ENCODE results near the gene RAB34. TPM values are rescaled to one million over a fixed set of nuclear protein-coding genes. Genes with fewer than 3 reads are reported as not detected.
"Not testable (repeated sequence)": the region's sequence is repeated elsewhere in the genome, so short reads cannot be mapped to it uniquely, and the experiment has no call there.

The RAB34 gene
- total and polyA plus RNA-seq, 8 donors = 35.6 to 101 (median 75.4) TPM

- Histone ChIP-seq H3K9me3 (no peaks in the 10 kb centered on the region), H3K36me3 (peaks cover 26 to 39% (median 38%) of the 10 kb centered on the region in 4 donors), H3K27ac (peak within 1 kb of the TSS; percentile 91 to 99 (median 99)), H3K4me3 (peak within 1 kb of the TSS; percentile 74 to 88 (median 79)), H3K4me1 (peaks cover 39 to 78% (median 75%) of the 10 kb centered on the region in 4 donors), H3K27me3 (no peaks in the 10 kb centered on the region)
- peak; percentile 69 to 91 for DNase-seq
- whole genome bisulfite sequencing, 5 donors = 0 to 1% (median 0%) methylated on average over 24 to 49 of the region's 49 CpGs
- no peak for TF ChIP-seq POLR2AphosphoS5 (IDR thresholded peaks at IDR 0.05)
- intact Hi-C loops (cut with DNase I; ENCODE audit: low total_unique reads) = no loop called here
These were observed 8.6 kb upstream of the RAB34 start, which contains the start of gene TLCD1 for GRCh38 chr17:28726226-28726626. Gene TLCD1, minus strand, starts transcription at chr17:28726233. Its CDS starts 136 bp downstream, at chr17:28726097.

- TF ChIP-seq POLR2A (IDR thresholded peaks at IDR 0.05) (no peak), POLR2AphosphoS5 (IDR thresholded peaks at IDR 0.05) (peak in 2 of 3 donors; percentile 6 to 83), CTCF (IDR thresholded peaks at IDR 0.05) (no peak), EP300 (IDR thresholded peaks at IDR 0.05) (no peak)
- H3K27me3 ChIP-seq = no peaks in the 10 kb centered on the region
- peaks cover 31 to 44% (median 43%) of the 10 kb centered on the region in 4 donors for H3K36me3 ChIP-seq
- H3K9me3 ChIP-seq = no peaks in the 10 kb centered on the region
- peak in 1 of 2 donors; percentile 73 for DNase-seq
- H3K4me1 ChIP-seq = peaks cover 43 to 83% (median 80%) of the 10 kb centered on the region in 4 donors
- WGBS, 5 donors = 0 to 2% (median 2%) methylated on average over 8 to 45 of the region's 45 CpGs
- H3K27ac ChIP-seq = peak overlapping the region; percentile 91 to 99 (median 99)
- intact Hi-C loops (cut with DNase I; ENCODE audit: low total_unique reads) = no loop called here
- peak overlapping the region; percentile 74 to 88 (median 79) for H3K4me3 ChIP-seq
These were observed 8.1 kb upstream of the RAB34 start for GRCh38 chr17:28725660-28726225.

- Histone ChIP-seq H3K4me1 (peaks cover 48 to 88% (median 86%) of the 10 kb centered on the region in 4 donors), H3K9me3 (no peaks in the 10 kb centered on the region), H3K36me3 (peaks cover 32 to 45% (median 44%) of the 10 kb centered on the region in 4 donors), H3K4me3 (peak overlapping the region; percentile 74 to 88 (median 79)), H3K27ac (peak overlapping the region; percentile 91 to 99 (median 99)), H3K27me3 (no peaks in the 10 kb centered on the region)
- WGBS, 5 donors = 17 to 22% (median 22%) methylated on average over 20 of the region's 20 CpGs
- DNase-seq = no peak
- TF ChIP-seq CTCF (IDR thresholded peaks at IDR 0.05) (peak in 1 of 7 experiments; percentile 4), EP300 (IDR thresholded peaks at IDR 0.05) (no peak), POLR2A (IDR thresholded peaks at IDR 0.05) (no peak), POLR2AphosphoS5 (IDR thresholded peaks at IDR 0.05) (peak in 1 of 3 donors; percentile 67)
- intact Hi-C loops (cut with DNase I; ENCODE audit: low total_unique reads) = no loop called here
These were observed 7.5 kb upstream of the RAB34 start for GRCh38 chr17:28725166-28725659.

- intact Hi-C loops (cut with DNase I; ENCODE audit: low total_unique reads) = no loop called here
- Histone ChIP-seq H3K36me3 (peaks cover 32 to 45% (median 44%) of the 10 kb centered on the region in 4 donors), H3K27ac (peak overlapping the region; percentile 31 to 99 (median 99)), H3K9me3 (no peaks in the 10 kb centered on the region), H3K4me1 (peaks cover 48 to 87% (median 83%) of the 10 kb centered on the region in 4 donors), H3K27me3 (no peaks in the 10 kb centered on the region), H3K4me3 (peak overlapping the region in 2 of 4 donors; percentile 76 to 88)
- DNase-seq = no peak
- no peak for TF ChIP-seq CTCF (IDR thresholded peaks at IDR 0.05)
- TF ChIP-seq POLR2AphosphoS5 (IDR thresholded peaks at IDR 0.05) = no peak
- no peak for TF ChIP-seq POLR2A (IDR thresholded peaks at IDR 0.05)
- TF ChIP-seq EP300 (IDR thresholded peaks at IDR 0.05) = no peak
- WGBS, 5 donors = 69 to 76% (median 73%) methylated on average over 10 of the region's 10 CpGs
These were observed 7.0 kb upstream of the RAB34 start for GRCh38 chr17:28724500-28725165.

- H3K9me3 ChIP-seq; H3K27me3 ChIP-seq; H3K4me3 ChIP-seq; DNase-seq; intact Hi-C loops (cut with DNase I; ENCODE audit: low total_unique reads): not testable (repeated sequence)
- H3K4me1 ChIP-seq = peaks cover 45 to 83% (median 80%) of the 10 kb centered on the region in 4 donors
- WGBS, 5 donors = 57 to 66% (median 60%) methylated on average over 4 of the region's 4 CpGs
- peak overlapping the region in 1 of 5 donors; percentile 15 for H3K27ac ChIP-seq
- peaks cover 32 to 45% (median 44%) of the 10 kb centered on the region in 4 donors for H3K36me3 ChIP-seq
These were observed 6.3 kb upstream of the RAB34 start for GRCh38 chr17:28723836-28724499.
